ENCODE results near the gene BCAS3.

Gene BCAS3

DNA sequence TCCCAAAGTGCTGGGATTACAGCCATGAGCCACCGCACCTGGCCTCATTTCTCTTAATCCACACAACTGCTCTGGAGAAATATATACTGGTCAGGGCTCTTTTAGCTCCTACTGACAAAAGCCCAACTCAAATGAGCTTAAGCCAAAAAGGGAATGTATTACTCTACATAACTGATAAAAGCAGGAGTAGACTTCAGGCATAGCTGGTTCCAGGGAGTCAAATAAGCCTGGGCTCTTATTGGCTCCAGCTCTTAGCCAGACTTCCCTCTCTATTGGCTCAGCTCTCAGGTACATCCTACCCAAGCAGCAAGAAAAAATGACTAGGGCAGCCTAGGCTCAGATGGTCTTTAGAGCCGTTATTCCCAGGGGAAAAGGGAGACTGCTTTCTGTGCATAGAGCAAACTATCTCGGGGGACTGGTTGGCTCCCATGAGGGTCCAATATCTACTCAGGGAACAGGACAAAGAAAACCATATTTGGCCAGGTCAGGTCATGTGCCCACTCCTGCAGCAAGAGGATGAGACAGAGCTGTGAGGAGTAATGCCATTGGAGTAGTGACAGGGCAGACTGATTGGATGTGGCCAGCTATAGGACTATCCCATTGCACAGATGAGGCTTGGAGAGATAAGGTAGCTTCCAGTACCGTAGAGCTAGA lies 743.2 kb downstream of the BCAS3 start:
- Histone ChIP-seq H3K4me1 (ENCODE audit: insufficient read depth, low read length, severe bottlenecking) (peaks cover 4% of the 10 kb centered on the region), H3K9me2 (ENCODE audit: low read depth, low read length) (no peaks in the 10 kb centered on the region), H3K4me2 (ENCODE audit: low read length) (no peak overlapping the region), H3K9me3 (ENCODE audit: low read length) (no peaks in the 10 kb centered on the region), H3K4me3 (ENCODE audit: low read depth, low read length, poor library complexity, severe bottlenecking) (no peak overlapping the region), H3F3A (ENCODE audit: insufficient read depth, low read length) (no peaks in the 10 kb centered on the region), H4K20me1 (ENCODE audit: insufficient read depth, low read length) (no peaks in the 10 kb centered on the region), H3K27ac (ENCODE audit: low read depth, low read length, poor library complexity, severe bottlenecking) (no peak overlapping the region), H3K9ac (ENCODE audit: low read length) (no peak overlapping the region), H2AFZ (ENCODE audit: low read length) (no peak overlapping the region), H3K79me2 (ENCODE audit: insufficient read depth, low read length) (no peaks in the 10 kb centered on the region), H3K27me3 (ENCODE audit: insufficient read depth, low read length) (peaks cover 6% of the 10 kb centered on the region; the same call in 1 of the 2 replicates), H3K36me3 (ENCODE audit: insufficient read depth, low read length) (no peaks in the 10 kb centered on the region)
- TF ChIP-seq EZH2 (IDR thresholded peaks at IDR 0.05; ENCODE audit: borderline replicate concordance, low read length) = no peak
- TF ChIP-seq, protein P1, sequence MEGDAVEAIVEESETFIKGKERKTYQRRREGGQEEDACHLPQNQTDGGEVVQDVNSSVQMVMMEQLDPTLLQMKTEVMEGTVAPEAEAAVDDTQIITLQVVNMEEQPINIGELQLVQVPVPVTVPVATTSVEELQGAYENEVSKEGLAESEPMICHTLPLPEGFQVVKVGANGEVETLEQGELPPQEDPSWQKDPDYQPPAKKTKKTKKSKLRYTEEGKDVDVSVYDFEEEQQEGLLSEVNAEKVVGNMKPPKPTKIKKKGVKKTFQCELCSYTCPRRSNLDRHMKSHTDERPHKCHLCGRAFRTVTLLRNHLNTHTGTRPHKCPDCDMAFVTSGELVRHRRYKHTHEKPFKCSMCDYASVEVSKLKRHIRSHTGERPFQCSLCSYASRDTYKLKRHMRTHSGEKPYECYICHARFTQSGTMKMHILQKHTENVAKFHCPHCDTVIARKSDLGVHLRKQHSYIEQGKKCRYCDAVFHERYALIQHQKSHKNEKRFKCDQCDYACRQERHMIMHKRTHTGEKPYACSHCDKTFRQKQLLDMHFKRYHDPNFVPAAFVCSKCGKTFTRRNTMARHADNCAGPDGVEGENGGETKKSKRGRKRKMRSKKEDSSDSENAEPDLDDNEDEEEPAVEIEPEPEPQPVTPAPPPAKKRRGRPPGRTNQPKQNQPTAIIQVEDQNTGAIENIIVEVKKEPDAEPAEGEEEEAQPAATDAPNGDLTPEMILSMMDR (IDR thresholded peaks at IDR 0.05; ENCODE audit: low read length) = no peak

DNA sequence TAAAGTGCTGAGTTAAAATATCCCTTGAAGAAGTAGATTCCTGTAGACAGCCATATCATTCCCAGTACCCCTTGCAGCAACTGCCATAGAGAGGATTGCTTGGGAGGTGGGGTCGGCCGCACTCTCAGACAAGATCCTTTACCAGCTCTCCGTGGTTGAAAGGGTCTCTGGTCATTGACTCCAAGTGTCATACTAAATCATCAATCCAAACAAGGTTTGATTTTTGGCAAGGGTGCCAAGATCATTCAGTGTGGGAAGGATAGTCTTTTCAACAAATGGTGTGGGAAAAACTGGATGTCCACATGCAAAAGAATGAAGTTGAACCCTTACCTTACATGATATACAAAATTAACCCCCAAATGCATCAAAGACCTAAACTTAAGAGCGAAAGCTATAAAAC lies 743.8 kb downstream of the BCAS3 start:
- Histone ChIP-seq H3F3A (ENCODE audit: insufficient read depth, low read length) (no peaks in the 10 kb centered on the region), H3K4me3 (ENCODE audit: low read depth, low read length, poor library complexity, severe bottlenecking) (no peak overlapping the region), H3K27ac (ENCODE audit: low read depth, low read length, poor library complexity, severe bottlenecking) (no peak overlapping the region), H3K9ac (ENCODE audit: low read length) (no peak overlapping the region), H3K9me2 (ENCODE audit: low read depth, low read length) (no peaks in the 10 kb centered on the region), H3K4me2 (ENCODE audit: low read length) (no peak overlapping the region), H3K4me1 (ENCODE audit: insufficient read depth, low read length, severe bottlenecking) (peaks cover 4% of the 10 kb centered on the region), H2AFZ (ENCODE audit: low read length) (no peak overlapping the region), H3K79me2 (ENCODE audit: insufficient read depth, low read length) (no peaks in the 10 kb centered on the region), H4K20me1 (ENCODE audit: insufficient read depth, low read length) (no peaks in the 10 kb centered on the region), H3K27me3 (ENCODE audit: insufficient read depth, low read length) (peaks cover under 1% of the 10 kb centered on the region; the same call in 1 of the 2 replicates), H3K9me3 (ENCODE audit: low read length) (no peaks in the 10 kb centered on the region), H3K36me3 (ENCODE audit: insufficient read depth, low read length) (no peaks in the 10 kb centered on the region)
- TF ChIP-seq, protein P1 (IDR thresholded peaks at IDR 0.05; ENCODE audit: low read length) = no peak
- TF ChIP-seq EZH2 (IDR thresholded peaks at IDR 0.05; ENCODE audit: borderline replicate concordance, low read length) = no peak

DNA sequence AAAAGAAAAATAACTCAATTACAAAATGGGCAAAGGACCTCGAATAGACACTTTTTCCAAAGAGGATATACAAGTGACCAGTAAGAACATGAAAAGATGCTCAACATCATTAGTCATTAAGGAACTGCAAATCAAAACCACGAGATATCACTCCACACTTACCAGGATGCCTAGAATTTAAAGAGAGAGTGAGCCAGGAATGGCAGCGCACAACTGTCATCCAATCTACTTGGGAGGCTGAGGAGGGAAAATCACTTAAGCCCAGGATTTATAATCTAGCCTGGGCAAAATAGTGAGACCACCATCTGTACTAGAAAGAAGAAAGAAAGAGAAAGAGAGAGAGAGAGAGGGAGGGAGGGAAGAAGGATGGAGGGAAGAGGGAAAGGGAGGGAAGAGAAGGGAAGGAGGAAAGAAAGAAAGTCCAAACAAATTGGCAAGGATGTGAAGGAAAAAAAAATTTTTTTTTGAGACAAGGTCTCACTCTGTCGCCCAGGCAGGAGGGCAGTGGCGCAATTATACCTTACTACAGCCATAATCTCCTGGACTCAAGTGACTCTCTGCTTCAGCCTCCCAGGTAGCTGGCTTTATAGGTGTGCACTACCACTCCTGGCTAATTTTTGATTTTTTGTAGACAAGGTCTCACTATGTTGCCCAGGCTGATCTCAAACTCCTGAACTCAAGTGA lies 744.6 kb downstream of the BCAS3 start:
- Histone ChIP-seq H3K9ac (ENCODE audit: low read length) (no peak overlapping the region), H4K20me1 (ENCODE audit: insufficient read depth, low read length) (no peaks in the 10 kb centered on the region), H2AFZ (ENCODE audit: low read length) (no peak overlapping the region), H3K27me3 (ENCODE audit: insufficient read depth, low read length) (no peaks in the 10 kb centered on the region), H3K36me3 (ENCODE audit: insufficient read depth, low read length) (no peaks in the 10 kb centered on the region), H3K79me2 (ENCODE audit: insufficient read depth, low read length) (no peaks in the 10 kb centered on the region), H3K4me2 (ENCODE audit: low read length) (no peak overlapping the region), H3K4me1 (ENCODE audit: insufficient read depth, low read length, severe bottlenecking) (no peaks in the 10 kb centered on the region), H3K27ac (ENCODE audit: low read depth, low read length, poor library complexity, severe bottlenecking) (no peak overlapping the region), H3K9me3 (ENCODE audit: low read length) (no peaks in the 10 kb centered on the region), H3F3A (ENCODE audit: insufficient read depth, low read length) (no peaks in the 10 kb centered on the region), H3K9me2 (ENCODE audit: low read depth, low read length) (no peaks in the 10 kb centered on the region), H3K4me3 (ENCODE audit: low read depth, low read length, poor library complexity, severe bottlenecking) (no peak overlapping the region)
- TF ChIP-seq, protein P1 (IDR thresholded peaks at IDR 0.05; ENCODE audit: low read length) = no peak
- no peak for TF ChIP-seq EZH2 (IDR thresholded peaks at IDR 0.05; ENCODE audit: borderline replicate concordance, low read length)

Data from OCI-LY1 (cell line).